IPS-11a (cell line): ENCODE results near the gene LTF.
"Not testable (repeated sequence)": the region's sequence is repeated elsewhere in the genome, so short reads cannot be mapped to it uniquely, and the experiment has no call there.

Experiments used
- H3K4me3 ChIP-seq: one replicate; pipeline ENCODE4 v1.5.1; 2013; ENCODE audit warnings: low read depth, low read length, control low read depth

LTF gene

DNA sequence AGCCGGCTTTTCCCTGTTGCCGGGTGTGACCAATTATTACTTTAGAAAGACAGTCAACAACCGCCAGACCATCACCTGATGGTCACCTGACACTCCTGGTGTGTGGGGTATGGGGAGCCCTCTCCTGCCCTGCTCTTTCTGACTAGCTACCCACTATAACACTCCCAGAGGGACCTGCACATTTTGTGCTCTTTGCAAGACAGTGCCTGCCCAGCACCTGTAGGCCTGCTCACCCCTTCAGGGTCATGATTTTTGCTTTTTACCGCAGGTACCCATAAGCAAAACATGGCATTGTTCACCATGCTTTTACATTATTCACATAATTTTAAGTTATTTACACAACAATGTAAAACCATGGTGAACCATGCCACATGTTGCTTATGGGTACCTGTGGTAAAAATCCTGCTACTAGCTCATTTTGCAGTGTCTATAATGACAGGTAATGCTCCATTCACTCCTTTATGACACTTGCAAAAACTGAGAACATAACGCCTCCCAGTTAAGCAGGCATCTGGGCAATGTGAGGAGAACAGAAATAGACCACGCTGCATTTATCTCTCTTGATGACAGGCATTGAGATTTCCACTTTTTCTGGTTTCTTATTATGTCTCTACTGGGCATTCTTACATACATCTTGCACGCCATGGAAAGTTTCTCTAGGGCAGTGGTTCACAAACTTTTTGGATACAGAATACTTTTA lies 47.7 kb downstream of the LTF start:
- no peak overlapping the region for H3K4me3 ChIP-seq

DNA sequence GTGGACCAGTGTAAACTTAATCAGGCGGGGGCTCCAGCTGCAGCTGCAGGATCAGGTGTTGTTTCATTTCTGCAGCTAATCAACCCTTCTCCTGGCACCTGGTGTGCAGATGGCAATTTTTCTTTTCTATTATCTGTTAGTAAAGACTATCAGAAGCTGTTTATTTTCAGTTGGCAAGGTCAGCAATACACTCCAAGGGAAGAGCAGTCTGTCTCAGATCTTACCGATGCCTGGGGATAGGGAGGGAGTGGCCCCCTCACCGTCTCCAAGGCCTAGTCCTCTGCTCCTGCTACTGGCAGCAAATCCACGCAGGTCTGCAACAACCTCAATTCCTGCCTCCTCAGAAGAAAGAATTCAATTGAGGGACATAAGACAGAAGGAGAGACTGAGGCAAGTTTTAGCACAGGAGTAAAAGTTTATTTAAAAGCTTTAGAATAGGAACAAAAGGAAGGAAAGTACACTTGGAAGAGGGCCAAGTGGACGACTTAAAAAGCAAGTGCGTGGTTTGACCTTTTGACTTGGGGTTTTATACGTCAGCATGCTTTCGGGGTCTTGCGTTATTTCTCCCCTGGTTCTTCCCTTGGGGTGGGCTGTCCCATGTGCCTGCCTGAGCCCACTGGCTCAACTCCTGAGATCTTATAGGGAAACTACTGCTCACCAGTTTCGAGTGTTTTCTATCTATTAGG lies 48.4 kb downstream of the LTF start:
- H3K4me3 ChIP-seq, result no peak overlapping the region

DNA sequence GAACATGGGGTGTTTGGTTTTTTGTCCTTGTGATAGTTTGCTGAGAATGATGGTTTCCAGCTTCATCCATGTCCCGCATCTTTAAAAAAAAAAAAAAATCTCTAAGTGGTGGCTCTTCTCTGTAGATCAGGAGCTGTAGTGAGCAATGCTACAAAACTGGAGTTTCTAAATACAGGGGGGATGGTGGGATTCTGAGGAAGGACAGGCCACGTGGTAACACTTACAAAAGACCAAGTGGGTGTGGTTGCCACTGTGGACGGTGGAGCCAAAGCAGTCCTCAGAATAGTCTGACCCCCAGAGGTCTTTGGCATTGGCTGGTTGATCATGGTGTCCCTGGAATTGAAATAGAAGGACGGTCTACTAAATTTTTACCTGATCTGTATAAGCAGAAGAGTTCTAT lies 50.0 kb downstream of the LTF start:
- H3K4me3 ChIP-seq, result no peak overlapping the region

DNA sequence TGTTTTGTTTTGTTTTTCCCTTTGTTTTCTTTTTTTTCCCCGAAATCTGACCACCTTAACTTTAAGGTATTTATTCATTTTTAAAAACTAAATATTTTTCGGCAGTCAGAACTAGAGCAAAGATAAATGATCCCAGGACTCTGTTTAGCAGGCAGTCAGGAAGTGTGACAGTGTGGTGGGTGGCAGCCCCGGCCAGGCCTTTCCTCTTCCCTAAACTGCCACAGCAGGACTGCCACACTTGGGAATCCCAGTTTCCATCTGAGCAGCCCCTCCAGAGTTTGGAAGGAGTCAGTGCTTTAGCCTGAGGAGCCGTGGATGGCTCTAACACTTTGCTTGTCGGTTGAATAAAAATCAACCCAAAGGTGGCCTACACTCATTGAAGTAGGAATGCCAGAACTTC lies 50.8 kb downstream of the LTF start:
- H3K4me3 ChIP-seq, result no peak overlapping the region

DNA sequence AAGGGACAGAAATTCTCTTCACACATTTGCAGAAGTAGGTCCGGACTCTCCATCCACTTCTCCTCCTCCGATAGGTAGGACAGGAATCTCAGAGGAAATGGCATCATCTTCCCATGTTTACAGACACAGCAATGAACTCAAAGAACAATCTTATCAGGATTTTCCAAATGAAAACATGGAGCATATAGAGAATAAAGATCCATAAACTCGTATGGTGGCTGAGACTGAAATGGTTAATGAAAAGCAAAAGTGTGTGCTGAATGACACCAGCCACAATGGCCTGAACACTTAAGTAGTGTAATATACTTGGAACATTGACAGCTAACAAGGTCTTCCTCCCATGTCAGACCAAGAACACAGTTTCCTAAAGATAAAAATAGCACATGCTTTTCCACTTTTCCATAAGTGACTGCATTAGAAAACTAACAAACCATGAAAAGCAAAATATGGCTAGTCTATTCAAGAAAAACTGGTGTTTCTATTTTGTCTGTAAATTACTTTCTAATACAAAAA lies 51.9 kb downstream of the LTF start:
- H3K4me3 ChIP-seq, result no peak overlapping the region

DNA sequence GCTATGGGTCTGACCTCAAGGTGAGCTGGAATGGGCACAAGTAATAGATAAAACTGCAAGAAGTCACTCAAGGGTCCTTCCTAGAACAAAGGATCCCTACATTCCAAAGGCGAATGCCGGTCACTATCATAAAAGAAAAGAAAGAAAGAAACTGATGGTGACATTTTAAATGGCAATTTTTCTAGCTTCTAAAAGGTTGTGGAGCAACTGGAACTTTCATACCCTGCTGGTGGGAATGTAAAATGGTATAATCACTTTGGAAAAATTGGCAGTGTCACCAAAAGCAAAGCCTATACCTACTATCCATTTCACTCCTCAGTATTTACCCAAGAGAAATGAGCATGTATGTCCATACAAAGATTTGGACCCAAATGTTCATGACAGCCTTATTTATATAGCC lies 53.4 kb downstream of the LTF start:
- H3K4me3 ChIP-seq, result no peak overlapping the region

DNA sequence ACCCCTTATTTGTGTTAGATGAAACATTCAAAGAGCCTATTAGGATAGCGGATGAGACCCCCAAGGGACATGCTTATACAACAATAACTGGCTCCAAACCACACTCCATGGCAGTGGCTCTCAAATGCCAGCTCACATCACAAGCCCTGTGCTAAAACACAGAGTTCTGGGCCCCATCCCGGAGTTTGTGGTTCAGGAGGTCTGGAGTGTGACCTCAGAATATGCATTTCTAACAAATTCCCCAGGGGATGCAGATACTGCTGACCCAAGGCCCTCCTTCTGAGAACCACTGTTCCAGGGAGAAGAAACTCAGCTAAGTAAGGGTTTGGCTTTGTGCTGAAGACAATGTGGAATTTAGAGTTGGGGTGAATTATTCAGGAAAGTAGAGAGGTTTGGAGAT lies 54.0 kb downstream of the LTF start:
- no peak overlapping the region for H3K4me3 ChIP-seq

DNA sequence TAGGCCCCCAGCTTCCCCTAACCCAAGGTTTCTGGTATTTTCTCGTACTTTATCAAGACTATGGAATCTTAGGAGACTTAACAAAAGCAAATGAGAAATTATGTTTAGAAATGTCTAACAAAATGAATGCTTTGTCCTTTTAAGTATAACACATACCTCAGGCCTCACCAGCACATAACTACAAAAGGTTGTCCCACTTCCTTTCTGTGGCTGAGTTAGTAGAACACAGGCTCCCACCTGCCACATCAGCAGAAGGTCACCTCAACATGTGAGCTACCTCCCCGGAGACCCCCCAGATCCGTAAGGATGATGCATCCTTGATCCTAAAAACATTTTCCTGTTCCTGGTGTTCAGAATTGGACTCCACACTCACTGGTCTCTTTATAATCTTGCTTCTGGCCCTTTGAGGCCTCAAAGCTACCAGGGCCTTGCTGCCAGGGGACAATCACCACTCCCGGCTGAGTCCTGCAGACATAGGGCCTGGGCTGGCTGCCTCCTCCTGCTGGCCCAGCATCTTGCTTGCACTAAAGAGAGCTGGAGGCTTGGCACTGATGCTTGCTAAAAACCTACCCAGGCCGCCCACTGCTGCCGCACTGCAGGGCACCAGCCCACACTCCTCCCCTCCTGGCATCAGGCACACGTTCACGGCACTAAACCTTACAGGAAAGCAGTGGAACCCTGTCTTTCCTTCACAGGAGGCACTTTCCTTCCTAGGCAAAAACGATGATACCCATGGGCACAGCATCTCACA lies 54.8 kb downstream of the LTF start:
- no peak overlapping the region for H3K4me3 ChIP-seq

DNA sequence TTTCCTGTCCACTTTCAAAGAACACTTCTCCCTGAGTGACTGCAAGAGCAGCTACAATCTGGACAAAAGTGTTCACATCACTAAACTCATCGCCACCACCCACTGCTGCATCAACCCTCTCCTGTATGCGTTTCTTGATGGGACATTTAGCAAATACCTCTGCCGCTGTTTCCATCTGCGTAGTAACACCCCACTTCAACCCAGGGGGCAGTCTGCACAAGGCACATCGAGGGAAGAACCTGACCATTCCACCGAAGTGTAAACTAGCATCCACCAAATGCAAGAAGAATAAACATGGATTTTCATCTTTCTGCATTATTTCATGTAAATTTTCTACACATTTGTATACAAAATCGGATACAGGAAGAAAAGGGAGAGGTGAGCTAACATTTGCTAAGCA lies 55.9 kb downstream of the LTF start:
- H3K4me3 ChIP-seq, result no peak overlapping the region

DNA sequence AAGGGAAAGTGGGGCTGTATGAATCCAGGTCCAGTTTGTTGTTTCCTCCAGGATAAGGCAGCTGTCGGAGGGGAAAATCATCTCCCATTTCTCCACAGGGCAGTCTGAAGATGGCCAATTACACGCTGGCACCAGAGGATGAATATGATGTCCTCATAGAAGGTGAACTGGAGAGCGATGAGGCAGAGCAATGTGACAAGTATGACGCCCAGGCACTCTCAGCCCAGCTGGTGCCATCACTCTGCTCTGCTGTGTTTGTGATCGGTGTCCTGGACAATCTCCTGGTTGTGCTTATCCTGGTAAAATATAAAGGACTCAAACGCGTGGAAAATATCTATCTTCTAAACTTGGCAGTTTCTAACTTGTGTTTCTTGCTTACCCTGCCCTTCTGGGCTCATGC lies 56.7 kb downstream of the LTF start:
- H3K4me3 ChIP-seq, result no peak overlapping the region

DNA sequence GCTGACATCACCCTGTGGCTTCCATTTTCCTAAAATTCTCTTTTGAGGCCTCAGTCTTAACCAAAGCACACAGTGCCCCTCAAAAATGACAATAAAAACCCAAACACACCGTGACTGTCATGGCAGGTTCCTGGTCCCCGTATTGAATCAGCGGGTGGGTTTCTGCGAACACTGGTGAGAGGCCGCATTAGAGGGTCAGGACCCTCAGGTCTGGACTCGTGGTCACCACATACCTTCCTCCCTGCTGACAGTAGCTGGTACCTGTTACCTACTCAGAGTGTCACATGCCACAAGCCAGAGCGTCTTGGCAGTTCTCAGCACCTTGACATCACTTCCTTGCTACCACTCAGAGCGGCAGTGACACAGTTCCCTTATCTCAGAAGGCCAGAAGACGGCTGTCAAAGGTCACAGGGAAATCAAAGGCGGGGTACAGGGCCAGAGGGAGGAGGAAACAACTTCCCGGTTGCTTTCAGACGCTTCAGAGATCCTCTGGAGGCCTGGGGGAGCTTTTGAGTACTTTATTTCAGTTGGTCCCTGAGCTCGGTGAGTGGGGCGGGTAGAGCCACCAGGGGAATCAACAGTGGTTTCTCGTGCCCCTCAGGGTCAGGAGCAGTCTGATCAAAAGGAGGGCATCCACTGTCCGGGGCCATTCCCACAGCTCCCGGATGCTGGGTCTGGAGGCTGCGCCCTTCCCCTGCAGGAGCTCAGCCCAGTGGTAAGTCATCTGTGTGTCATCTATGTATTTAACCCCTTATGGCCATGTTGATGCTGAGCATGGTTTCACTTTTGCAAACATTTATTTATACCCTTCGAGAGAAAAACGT lies 57.7 kb downstream of the LTF start, which contains the start of the genes CCR5AS and CCRL2:
CCR5AS (minus strand) TSS at position 279 of the 824 bp plus-strand sequence.
CCRL2 (plus strand) TSS at position 472 of the 824 bp plus-strand sequence. CDS start 821 bp downstream, outside the sequence.
- H3K4me3 ChIP-seq, result no peak within 1 kb of the TSS

DNA sequence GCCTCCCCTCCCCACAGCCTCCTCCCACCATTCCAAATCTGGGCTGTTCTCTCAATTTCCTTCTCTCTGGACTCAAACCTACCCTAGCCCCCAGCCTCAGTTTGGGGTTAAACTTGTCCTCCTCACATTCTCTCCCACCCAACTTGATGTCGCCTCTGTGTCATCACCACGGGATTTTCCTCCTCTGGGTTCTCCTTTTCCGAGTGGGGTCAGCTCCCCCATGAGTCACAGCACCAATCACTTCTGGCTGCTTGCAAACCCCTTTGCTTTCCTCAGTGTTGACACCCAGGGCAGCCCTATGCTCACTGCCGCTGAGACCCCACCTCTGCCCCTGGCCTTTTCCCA lies 58.3 kb downstream of the LTF start:
- H3K4me3 ChIP-seq, result no peak overlapping the region

DNA sequence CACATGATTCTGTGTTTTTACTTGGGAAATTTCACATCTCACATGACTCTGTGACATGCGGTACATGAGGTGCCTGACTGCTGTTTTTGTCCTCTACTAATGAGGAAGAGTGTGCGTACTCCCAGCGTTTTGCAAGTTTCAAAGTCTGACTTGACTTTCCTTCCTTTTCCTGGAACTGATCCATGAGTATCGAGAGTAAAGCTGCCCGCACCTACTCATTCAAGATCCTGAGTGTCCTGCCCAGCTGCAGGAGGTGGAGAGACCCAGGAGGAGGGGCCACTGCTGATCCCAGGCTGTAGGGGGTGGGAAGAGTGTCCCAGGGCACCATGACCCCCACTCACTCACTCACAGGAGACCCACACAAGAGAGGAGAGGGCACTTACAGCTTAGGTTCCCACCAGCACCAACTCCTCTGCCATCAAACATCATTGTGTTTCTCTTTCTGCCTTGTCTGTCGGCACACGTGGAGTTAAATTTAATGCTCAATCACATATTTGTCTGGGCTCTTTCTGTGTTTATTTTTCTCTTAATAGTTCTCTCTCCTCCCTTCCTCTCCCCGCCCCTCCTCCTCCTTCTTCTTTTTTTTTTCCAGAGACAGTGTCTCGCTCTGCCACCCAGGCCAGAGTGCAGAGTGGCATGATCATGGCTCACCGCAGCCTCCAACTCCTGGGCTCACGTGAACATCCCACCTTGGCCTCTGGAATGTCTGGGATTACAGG lies 59.2 kb downstream of the LTF start:
- H3K4me3 ChIP-seq, result no peak overlapping the region

DNA sequence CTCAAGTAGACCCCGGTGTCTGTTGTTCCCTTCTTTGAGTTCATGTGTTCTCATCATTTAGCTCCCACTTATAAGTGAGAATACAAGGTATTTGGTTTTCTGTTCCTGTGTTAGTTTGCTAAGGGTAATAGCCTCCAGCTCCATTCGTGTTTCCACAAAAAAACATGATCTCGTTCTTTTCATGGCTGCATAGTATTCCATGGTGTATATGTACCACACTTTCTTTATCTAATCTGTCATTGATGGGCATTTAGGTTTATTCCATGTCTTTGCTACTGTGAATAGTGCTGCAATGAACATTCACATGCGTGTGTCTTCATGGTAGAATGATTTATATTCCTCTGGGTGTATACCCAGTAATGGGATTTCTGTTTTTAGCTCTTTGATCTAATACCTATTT lies 61.8 kb downstream of the LTF start:
- not testable (repeated sequence) for H3K4me3 ChIP-seq

DNA sequence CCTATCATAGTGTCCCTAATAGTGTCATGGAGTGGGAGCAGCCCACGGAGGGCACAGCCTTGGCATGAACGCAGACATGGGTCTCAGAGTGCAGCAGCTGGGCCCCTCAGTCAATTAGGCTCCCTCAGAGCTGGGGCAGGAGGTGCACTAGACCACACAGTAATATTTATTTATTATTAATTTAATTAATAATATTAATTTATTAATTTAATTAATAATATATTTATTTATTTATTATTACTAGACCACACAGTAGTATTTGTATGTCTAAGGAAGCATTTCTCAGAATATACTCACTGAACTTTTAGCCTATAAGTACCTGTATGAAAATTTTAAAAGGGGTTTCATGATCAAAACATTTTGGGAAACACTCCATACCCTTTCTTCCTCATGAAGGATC lies 63.1 kb downstream of the LTF start:
- H3K4me3 ChIP-seq, result no peak overlapping the region

DNA sequence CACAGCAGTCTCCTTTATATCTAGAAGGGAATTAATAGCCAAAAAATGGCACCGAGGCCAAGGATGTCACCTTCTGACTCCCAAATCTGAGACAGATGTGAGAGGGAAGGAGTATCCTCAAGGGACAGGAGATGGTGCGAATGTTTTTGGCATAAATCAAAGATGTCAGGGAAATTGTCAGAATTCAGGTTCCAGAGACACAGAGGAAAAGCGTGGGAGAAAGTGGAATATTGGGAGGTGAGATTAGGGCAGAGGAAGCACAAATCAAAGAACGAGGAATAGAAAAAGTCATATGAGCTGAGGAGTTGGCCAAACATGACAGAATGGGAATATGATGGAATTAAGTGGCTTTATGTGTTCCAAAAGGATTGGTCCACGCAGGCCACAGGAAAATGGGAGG lies 63.9 kb downstream of the LTF start:
- no peak overlapping the region for H3K4me3 ChIP-seq

DNA sequence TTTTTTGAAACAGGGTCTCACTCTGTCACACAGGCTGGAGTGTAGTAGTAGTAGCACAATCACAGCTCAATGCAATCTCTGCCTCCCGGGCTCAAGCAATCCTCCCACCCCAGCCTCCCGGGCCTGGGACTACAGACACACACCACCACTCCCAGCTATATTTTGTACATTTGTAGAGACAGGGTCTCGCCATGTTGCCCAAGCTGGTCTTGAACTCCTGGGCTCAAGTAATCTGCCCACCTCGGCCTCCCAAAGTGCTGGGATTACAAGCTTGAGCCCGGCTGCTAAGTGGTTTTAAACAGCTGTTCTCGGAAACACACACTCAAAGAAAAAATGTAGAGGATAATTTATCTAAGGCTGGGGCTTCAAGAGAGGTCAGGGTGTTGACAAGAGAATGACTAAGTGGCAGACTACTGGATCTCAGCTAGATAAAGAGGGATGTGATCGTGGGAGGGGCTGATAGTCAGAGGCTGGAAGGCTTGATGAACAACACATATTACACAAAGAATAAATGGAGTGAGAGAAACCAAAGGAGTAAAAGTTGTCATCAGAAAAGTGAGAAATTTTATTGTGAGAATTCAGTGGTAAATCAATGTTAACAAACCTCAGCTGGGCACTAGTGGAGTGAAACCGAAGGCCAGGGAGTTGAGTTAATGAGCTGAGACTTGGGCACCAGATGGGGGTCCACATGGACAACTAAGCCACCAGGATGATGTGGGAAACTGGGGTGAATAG lies 64.5 kb downstream of the LTF start:
- H3K4me3 ChIP-seq, result no peak overlapping the region

DNA sequence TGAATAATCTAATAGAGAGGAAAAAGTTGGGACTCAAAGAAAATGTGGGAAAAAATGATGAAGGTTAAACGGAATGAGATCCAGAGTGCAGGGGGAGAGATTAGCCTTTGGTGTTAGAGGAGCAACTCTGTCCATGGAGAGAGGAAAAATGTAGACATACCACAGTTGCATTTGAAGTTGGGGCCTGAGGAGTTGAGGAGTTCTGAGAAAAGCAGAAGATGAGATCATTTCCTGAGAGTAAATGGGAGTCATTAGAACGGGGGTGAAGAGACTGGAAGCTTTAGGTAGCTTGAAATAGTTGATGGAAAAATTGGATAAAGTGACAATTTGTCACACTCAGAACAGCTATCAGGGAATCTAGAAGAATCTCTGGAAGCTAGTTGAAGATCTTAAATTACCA lies 65.1 kb downstream of the LTF start:
- no peak overlapping the region for H3K4me3 ChIP-seq

DNA sequence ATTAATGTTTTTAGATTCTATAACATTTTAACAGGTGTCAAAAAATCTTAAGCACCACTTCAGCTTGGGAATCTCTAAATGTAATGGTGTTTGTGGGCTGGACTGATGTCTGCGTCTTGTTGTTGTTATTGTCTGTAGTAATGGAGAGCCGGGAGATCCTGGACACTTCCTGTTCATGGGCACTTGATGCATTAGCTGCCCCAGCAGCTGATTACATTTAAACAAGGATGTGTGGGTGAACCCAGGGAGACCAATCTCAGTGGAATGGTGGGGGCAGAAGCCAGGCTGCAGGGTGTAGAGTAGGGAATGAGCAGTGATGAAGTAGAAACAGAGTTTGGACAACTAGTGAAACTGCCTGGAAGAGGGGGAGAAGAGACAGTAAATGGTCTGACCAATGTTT lies 65.6 kb downstream of the LTF start:
- H3K4me3 ChIP-seq, result no peak overlapping the region
